RWPE1 (cell line): ENCODE results near the gene ADRM1.

Source experiments
- CTCF ChIA-PET: fragments of 350-600 bp; sonication (Branson Sonifier 250); formaldehyde crosslinking; extraction: SDS; loops from one replicate; lab custom pipeline; 2021; lab: Yijun Ruan, JAX
- POLR2A ChIA-PET: fragments of 400-600 bp; formaldehyde crosslinking; extraction: SDS; loops from one replicate; lab custom pipeline; 2020; ENCODE audit warnings: antibody characterized with exemption; ENCODE audit not compliant: low non-redundant PET; lab: Yijun Ruan, JAX
- DNase-seq: peaks from one replicate; pipeline ENCODE4 v3.0.0; 2012; ENCODE audit warnings: low spot score
- H3K27ac ChIP-seq: fragments of 450-650 bp; 2 replicates; pipeline ENCODE4 v1.5.1; 2017
- CTCF ChIP-seq: fragments of 450-650 bp; conservative IDR thresholded peaks from 2 replicates; pipeline ENCODE4 v1.5.1; 2017; ENCODE audit warnings: low read depth, mild to moderate bottlenecking

ADRM1 gene

GRCh38 chr20:62327726-62328495 is 25.1 kb downstream of the ADRM1 start:
- H3K27ac ChIP-seq = peak overlapping the region; percentile 80
- ChIA-PET CTCF (interaction anchor here (1.1 kb wide), 2 partner anchors 37 to 55 kb away, joined by 3 to 4 read pairs; no protein-coding TSS in a partner anchor), POLR2A (interaction anchor here (0.5 kb wide), 1 partner anchor 11 kb away, joined by 7 read pairs; no protein-coding TSS in a partner anchor)
- TF ChIP-seq CTCF = no peak
- no peak for DNase-seq

- ChIA-PET POLR2A (no interaction called here), CTCF (interaction anchor here (1.1 kb wide), 2 partner anchors 36 to 54 kb away, joined by 3 to 4 read pairs; no protein-coding TSS in a partner anchor)
- no peak for DNase-seq
- TF ChIP-seq CTCF = no peak
- peak overlapping the region; percentile 80 for H3K27ac ChIP-seq
These were observed 26.0 kb downstream of the ADRM1 start for GRCh38 chr20:62328684-62329388.

GRCh38 chr20:62329389-62330377 is 26.9 kb downstream of the ADRM1 start:
- TF ChIP-seq CTCF = no peak
- ChIA-PET POLR2A (no interaction called here), CTCF (interaction anchor here (0.6 to 2.0 kb wide), 4 partner anchors 15 to 53 kb away, joined by 3 to 14 read pairs (median 3); no protein-coding TSS in a partner anchor)
- DNase-seq = no peak
- H3K27ac ChIP-seq = peak overlapping the region; percentile 80

GRCh38 chr20:62330576-62331317 is 27.9 kb downstream of the ADRM1 start:
- POLR2A ChIA-PET = no interaction called here
- TF ChIP-seq CTCF = no peak
- no peak for DNase-seq
- CTCF ChIA-PET = interaction anchor here (0.6 to 2.0 kb wide), 4 partner anchors 9 to 52 kb away, joined by 3 to 14 read pairs (median 4); no protein-coding TSS in a partner anchor
- H3K27ac ChIP-seq = peak overlapping the region; percentile 80

GRCh38 chr20:62331347-62331746 is 28.6 kb downstream of the ADRM1 start:
- TF ChIP-seq CTCF = no peak
- ChIA-PET CTCF (interaction anchor here (0.6 to 2.0 kb wide), 2 partner anchors 9 to 51 kb away, joined by 4 to 14 read pairs; no protein-coding TSS in a partner anchor), POLR2A (no interaction called here)
- no peak for DNase-seq
- peak overlapping the region; percentile 50 for H3K27ac ChIP-seq
